Measurements from ENCODE around the gene ARIH2. TPM values are rescaled to one million over a fixed set of nuclear protein-coding genes. Genes with fewer than 3 reads are reported as not detected.

The ARIH2 gene
- total and polyA plus RNA-seq, 9 of the 15 experiments (the other 6 are each of a cell fraction or from before 2014, with no cell fraction given), result 27.0 to 120 (median 108) TPM

DNA sequence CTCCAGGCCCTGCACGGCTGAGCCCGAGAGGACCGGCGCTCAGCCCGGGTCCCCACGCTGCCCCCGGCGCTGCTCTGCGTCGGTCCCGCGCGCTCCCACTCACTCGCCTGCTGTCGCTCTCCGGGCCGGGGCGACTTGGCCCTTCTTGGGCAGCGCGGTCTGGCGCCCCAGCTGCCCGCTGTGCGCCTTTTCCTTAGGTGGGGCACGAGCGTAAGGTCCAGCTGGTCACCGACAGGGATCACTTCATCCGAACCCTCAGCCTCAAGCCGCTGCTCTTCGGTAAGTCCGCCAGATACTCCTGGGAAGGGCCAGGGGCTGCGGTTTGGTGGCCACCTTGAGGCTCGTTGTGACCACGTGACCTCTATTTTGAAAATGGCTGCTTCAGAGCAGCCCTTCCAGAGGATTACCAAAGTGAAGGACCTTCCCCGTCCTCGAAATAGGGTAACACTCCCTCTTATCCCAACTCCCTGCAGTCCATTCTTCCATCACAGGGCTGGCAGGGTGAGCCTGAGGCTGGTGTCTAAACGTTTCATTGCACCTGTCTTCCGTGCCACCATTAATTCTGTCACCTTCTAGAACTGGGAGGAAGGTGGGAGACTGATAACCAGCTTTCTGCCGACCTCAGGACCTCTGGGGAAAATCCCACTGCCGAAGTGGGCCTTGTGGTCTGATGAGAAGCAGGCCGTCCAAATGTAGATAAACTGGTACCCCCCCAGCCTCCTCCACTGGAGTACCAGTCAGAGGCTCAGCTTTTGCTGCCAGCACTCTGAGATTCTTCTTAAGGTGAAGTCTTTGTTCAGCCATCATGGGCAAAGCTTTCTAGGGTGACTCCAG is 72.2 kb downstream of the ARIH2 start:
- POLR2A ChIA-PET, result interaction anchor here (0.7 to 1.1 kb wide), 4 partner anchors 11 to 103 kb away, joined by 3 to 4 read pairs (median 4); partner anchors contain the start of gene WDR6
- CTCF ChIA-PET (ENCODE audit: low intra/inter-chr PET ratio), result no interaction called here

More for the DNA sequence above, 72.2 kb downstream of the ARIH2 start:
- TF ChIP-seq ZNF586 (CRISPR knock-in tag; conservative IDR thresholded peaks at IDR 0.05) (no peak), BCL6 (CRISPR knock-in tag; IDR thresholded peaks at IDR 0.05) (no peak), ZNF785 (CRISPR knock-in tag; IDR thresholded peaks at IDR 0.05) (no peak), ARNT (IDR thresholded peaks at IDR 0.05) (no peak), NCOA6 (IDR thresholded peaks at IDR 0.05) (no peak), ZNF184 (CRISPR knock-in tag; IDR thresholded peaks at IDR 0.05) (no peak), EGR1 (conservative IDR thresholded peaks at IDR 0.05) (no peak), SMARCA5 (IDR thresholded peaks at IDR 0.05) (no peak)
- TF ChIP-seq, protein P1, sequence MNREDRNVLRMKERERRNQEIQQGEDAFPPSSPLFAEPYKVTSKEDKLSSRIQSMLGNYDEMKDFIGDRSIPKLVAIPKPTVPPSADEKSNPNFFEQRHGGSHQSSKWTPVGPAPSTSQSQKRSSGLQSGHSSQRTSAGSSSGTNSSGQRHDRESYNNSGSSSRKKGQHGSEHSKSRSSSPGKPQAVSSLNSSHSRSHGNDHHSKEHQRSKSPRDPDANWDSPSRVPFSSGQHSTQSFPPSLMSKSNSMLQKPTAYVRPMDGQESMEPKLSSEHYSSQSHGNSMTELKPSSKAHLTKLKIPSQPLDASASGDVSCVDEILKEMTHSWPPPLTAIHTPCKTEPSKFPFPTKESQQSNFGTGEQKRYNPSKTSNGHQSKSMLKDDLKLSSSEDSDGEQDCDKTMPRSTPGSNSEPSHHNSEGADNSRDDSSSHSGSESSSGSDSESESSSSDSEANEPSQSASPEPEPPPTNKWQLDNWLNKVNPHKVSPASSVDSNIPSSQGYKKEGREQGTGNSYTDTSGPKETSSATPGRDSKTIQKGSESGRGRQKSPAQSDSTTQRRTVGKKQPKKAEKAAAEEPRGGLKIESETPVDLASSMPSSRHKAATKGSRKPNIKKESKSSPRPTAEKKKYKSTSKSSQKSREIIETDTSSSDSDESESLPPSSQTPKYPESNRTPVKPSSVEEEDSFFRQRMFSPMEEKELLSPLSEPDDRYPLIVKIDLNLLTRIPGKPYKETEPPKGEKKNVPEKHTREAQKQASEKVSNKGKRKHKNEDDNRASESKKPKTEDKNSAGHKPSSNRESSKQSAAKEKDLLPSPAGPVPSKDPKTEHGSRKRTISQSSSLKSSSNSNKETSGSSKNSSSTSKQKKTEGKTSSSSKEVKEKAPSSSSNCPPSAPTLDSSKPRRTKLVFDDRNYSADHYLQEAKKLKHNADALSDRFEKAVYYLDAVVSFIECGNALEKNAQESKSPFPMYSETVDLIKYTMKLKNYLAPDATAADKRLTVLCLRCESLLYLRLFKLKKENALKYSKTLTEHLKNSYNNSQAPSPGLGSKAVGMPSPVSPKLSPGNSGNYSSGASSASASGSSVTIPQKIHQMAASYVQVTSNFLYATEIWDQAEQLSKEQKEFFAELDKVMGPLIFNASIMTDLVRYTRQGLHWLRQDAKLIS (CRISPR knock-in tag; IDR thresholded peaks at IDR 0.05), result no peak
- TF ChIP-seq, protein P2, sequence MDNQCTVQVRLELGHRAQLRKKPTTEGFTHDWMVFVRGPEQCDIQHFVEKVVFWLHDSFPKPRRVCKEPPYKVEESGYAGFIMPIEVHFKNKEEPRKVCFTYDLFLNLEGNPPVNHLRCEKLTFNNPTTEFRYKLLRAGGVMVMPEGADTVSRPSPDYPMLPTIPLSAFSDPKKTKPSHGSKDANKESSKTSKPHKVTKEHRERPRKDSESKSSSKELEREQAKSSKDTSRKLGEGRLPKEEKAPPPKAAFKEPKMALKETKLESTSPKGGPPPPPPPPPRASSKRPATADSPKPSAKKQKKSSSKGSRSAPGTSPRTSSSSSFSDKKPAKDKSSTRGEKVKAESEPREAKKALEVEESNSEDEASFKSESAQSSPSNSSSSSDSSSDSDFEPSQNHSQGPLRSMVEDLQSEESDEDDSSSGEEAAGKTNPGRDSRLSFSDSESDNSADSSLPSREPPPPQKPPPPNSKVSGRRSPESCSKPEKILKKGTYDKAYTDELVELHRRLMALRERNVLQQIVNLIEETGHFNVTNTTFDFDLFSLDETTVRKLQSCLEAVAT (IDR thresholded peaks at IDR 0.05), result no peak
- H3K4me1 ChIP-seq (replicated peaks in 1 of 2; ENCODE audit: control insufficient read depth in 2 of 2, insufficient read depth in 2 of 2, low read length in 2 of 2), result peaks cover 9 to 21% of the 10 kb centered on the region in 2 experiments
- DNase-seq (ENCODE audit: extremely low read depth in 1 of 4, low spot score in 3 of 4) (no peak), ATAC-seq (no peak), FAIRE-seq (no peak)
- no peaks in the 10 kb centered on the region for H3K9me1 ChIP-seq (ENCODE audit: control insufficient read depth, insufficient read depth, low read length)
- peak overlapping the region in 1 of 2 experiments; percentile 61; a peak in 1 of 4 replicates for H3K9ac ChIP-seq (ENCODE audit: insufficient read depth in 1 of 2, low read depth in 2 of 2, low read length in 2 of 2)
- in situ Hi-C loops (cut with MboI) (no loop called here), intact Hi-C loops (cut with micrococcal nuclease) (no loop called here)
- WGBS (ENCODE audit: insufficient coverage, low coverage, missing lambda C conversion rate), result 72% methylated on average over 14 of the region's 40 CpGs
- H3K4me2 ChIP-seq (ENCODE audit: insufficient read depth, low read length), result no peak overlapping the region
- H2AFZ ChIP-seq (ENCODE audit: low read depth, low read length), result no peak overlapping the region
- H3K4me3 ChIP-seq, result no peak overlapping the region
- no peaks in the 10 kb centered on the region for H3K79me2 ChIP-seq (ENCODE audit: control insufficient read depth, insufficient read depth, low read length)
- no TSS peak for BruUV-seq (replicated peaks)
- no peaks in the 10 kb centered on the region for H3K27me3 ChIP-seq (ENCODE audit: control insufficient read depth in 2 of 2, insufficient read depth in 2 of 2, low read length in 2 of 2)
- H4K20me1 ChIP-seq (replicated peaks; ENCODE audit: control insufficient read depth, insufficient read depth, low read length), result no peaks in the 10 kb centered on the region
- no peaks in the 10 kb centered on the region for H3K9me3 ChIP-seq (replicated peaks; ENCODE audit: control insufficient read depth, insufficient read depth, low read depth, low read length)
- H3K36me3 ChIP-seq (ENCODE audit: control insufficient read depth, insufficient read depth, low read length), result peaks cover 2% of the 10 kb centered on the region; the same call in 1 of the 3 replicates
- no peak overlapping the region for H3K27ac ChIP-seq (ENCODE audit: extremely low read depth, low read depth, low read length)
